Keratinocyte (primary cell): Measurements from ENCODE around the gene DUSP10.

ENCODE experiments used
- CTCF ChIP-seq, 3 experiments: IDR thresholded peaks in 1 of 3; conservative IDR thresholded peaks in 1 of 3; optimal IDR thresholded peaks in 1 of 3; 2 replicates in 2 of 3; 3 replicates in 1 of 3; pipeline versions ENCODE3 to v1.5.1; 2011; ENCODE audit warnings: low read length in 3 of 3, mild to moderate bottlenecking in 3 of 3, moderate library complexity in 2 of 3, control low read depth in 1 of 3, inconsistent platforms in 1 of 3; ENCODE audit not compliant: insufficient read depth in 2 of 3; ENCODE audit errors: extremely low read depth in 1 of 3
- EZH2 ChIP-seq: IDR thresholded peaks from one replicate; pipeline ENCODE4 v1.6.1; 2012; ENCODE audit warnings: inconsistent platforms, mild to moderate bottlenecking, low read length, moderate library complexity

- TF ChIP-seq CTCF (optimal IDR thresholded peaks at IDR 0.05 in 1 of 3, IDR thresholded peaks at IDR 0.05 in 1 of 3, conservative IDR thresholded peaks at IDR 0.05 in 1 of 3; ENCODE audit: extremely low read depth in 1 of 3, insufficient read depth in 2 of 3, low read length in 3 of 3) (no peak), EZH2 (no peak)
Measured at GRCh38 chr1:221736714-221737113, 5.2 kb downstream of the DUSP10 start.
